ENCODE measurements around the gene INTS6L.
"Not testable (repeated sequence)": the region's sequence is repeated elsewhere in the genome, so short reads cannot be mapped to it uniquely, and the experiment has no call there.

INTS6L gene

DNA sequence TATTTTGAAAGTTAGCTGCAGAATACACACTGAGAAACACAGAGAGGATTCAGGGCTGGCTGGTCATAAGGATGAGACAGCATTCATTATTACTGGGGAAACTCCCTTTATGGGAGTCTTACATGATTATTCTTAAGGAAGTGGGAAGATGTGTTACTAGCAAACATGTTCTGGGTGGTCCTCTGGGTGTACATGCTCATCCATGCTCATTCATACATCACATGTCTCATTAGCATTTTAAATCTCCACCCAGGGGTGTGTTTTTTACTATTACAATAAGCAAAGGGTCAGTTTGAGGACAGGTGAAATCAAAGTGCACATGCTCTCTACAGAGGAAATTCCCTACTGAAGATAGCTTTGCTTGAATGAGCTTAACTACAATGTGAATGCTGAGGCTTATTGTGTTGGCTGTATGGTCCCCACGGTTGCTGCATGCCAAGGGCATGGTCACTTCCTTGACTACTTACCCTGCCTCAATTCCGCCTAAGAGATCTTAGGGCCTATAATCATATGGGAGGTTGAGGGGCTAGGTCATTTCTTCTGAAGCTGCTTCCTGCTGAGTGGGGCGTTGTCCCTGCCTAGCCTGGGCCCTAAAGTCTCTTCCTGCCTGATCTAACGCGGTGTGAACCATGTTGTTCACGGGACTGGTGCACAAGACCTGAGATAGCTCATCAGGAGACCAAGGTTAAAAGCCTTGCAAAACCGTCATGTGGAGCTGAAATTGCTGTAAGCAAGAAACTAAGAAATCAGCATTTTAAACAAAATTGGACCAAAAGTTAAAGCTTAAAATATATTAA is 104.1 kb downstream of the INTS6L start:
- DNase-seq: not testable (repeated sequence)

DNA sequence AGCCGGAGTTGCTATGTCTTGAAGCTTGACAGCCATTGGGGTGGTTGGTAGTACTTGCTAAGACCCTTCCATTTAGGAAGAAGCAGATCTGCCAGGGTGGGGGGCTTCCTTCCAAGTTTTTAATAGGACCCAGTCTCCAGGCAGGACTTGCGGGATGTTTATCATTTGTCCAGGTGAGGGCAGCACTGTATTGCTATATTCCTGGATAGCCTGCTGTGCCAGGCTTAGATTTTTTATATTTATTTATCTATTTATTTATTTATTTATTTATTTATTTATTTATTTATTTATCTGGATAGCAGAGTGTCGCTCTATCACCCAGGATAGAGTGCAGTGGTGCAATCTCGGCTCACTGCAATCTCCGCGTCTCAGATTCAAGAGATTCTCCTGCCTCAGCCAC is 105.5 kb downstream of the INTS6L start:
- peak; percentile 6 to 36 for DNase-seq

DNA sequence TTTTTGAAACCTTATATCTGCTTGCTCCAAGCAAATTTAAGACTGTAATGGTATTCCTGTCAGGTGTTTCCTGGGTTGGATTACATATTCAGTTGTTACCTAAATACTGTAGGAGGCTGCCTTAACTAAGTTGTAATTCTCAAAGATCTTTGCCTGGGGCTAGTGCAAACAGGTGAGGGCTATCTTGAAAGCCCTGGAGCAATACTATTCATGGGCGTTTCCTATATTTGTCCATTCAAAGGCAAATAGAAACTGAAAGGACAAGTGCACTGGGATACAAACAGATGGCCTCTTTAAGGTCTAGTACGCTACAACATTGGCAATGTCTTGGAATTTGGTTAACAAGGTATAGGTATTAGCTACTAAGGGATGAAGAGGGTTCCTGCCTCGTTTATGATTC is 108.9 kb downstream of the INTS6L start:
- DNase-seq: no peak

All from NCI-H524 (cell line).